Ishikawa (cell line): ENCODE data around the gene VGF.

Experiments used
- CEBPB ChIP-seq: IDR thresholded peaks from 2 replicates; pipeline ENCODE4 v1.6.1; 2012
- CREB1 ChIP-seq: IDR thresholded peaks from 2 replicates; pipeline ENCODE4 v1.6.1; 2012; ENCODE audit warnings: low read depth
- EGR1 ChIP-seq: IDR thresholded peaks from 2 replicates; pipeline ENCODE4 v1.6.1; 2012
- EP300 ChIP-seq: IDR thresholded peaks from 2 replicates; pipeline ENCODE4 v1.6.1; 2012; ENCODE audit warnings: borderline replicate concordance
- FOXM1 ChIP-seq: IDR thresholded peaks from 2 replicates; pipeline ENCODE4 v1.6.1; 2012; ENCODE audit warnings: low read depth, borderline replicate concordance
- NFIC ChIP-seq: IDR thresholded peaks from 2 replicates; pipeline ENCODE4 v1.6.1; 2012
- RAD21 ChIP-seq: IDR thresholded peaks from 2 replicates; pipeline ENCODE4 v1.6.1; 2012; ENCODE audit warnings: low read depth
- TAF1 ChIP-seq: IDR thresholded peaks from 2 replicates; pipeline ENCODE4 v1.6.1; 2012; ENCODE audit warnings: low read depth, mild to moderate bottlenecking
- TCF12 ChIP-seq: IDR thresholded peaks from 2 replicates; pipeline ENCODE4 v1.6.1; 2012; ENCODE audit warnings: low read depth
- TEAD4 ChIP-seq: IDR thresholded peaks from 2 replicates; pipeline ENCODE4 v1.6.1; 2012
- YY1 ChIP-seq: IDR thresholded peaks from 2 replicates; pipeline ENCODE4 v1.6.1; 2012; ENCODE audit warnings: low read depth
- ZBTB7A ChIP-seq: IDR thresholded peaks from 2 replicates; pipeline ENCODE4 v1.6.1; 2012; ENCODE audit warnings: low read depth
- TF ChIP-seq, protein P1 (sequence below): IDR thresholded peaks from 2 replicates; pipeline ENCODE4 v1.6.1; 2012; ENCODE audit warnings: low read depth, mild to moderate bottlenecking
- TF ChIP-seq, protein P2 (sequence below): IDR thresholded peaks from 2 replicates; pipeline ENCODE4 v1.6.1; 2012
- TF ChIP-seq, protein P3 (sequence below): IDR thresholded peaks from 2 replicates; pipeline ENCODE4 v1.6.1; 2012

Gene VGF

DNA sequence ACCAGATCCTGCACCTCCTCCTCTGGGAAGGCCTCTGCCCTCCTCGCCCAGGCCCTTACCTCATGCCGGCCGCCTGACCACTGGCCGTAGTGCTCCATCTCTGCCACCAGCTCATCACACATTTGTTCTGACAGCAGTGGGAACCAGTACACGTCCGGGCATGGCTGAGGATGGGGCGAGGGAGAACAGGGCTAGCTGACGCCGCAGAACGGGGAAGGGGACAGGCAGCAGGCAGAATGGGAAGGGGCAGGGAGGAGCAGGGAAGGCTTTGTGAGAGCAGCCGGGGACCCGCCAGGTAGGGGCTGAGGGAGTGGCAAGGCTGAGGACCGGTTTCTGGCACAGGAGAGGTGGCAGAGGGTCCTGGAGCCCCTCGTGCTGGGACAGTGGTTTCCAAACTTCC lies 43.4 kb upstream of the VGF start:
- no peak for TF ChIP-seq RAD21
- TF ChIP-seq NFIC, result no peak
- no peak for TF ChIP-seq FOXM1
- TF ChIP-seq, protein P1, sequence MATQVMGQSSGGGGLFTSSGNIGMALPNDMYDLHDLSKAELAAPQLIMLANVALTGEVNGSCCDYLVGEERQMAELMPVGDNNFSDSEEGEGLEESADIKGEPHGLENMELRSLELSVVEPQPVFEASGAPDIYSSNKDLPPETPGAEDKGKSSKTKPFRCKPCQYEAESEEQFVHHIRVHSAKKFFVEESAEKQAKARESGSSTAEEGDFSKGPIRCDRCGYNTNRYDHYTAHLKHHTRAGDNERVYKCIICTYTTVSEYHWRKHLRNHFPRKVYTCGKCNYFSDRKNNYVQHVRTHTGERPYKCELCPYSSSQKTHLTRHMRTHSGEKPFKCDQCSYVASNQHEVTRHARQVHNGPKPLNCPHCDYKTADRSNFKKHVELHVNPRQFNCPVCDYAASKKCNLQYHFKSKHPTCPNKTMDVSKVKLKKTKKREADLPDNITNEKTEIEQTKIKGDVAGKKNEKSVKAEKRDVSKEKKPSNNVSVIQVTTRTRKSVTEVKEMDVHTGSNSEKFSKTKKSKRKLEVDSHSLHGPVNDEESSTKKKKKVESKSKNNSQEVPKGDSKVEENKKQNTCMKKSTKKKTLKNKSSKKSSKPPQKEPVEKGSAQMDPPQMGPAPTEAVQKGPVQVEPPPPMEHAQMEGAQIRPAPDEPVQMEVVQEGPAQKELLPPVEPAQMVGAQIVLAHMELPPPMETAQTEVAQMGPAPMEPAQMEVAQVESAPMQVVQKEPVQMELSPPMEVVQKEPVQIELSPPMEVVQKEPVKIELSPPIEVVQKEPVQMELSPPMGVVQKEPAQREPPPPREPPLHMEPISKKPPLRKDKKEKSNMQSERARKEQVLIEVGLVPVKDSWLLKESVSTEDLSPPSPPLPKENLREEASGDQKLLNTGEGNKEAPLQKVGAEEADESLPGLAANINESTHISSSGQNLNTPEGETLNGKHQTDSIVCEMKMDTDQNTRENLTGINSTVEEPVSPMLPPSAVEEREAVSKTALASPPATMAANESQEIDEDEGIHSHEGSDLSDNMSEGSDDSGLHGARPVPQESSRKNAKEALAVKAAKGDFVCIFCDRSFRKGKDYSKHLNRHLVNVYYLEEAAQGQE, result no peak

DNA sequence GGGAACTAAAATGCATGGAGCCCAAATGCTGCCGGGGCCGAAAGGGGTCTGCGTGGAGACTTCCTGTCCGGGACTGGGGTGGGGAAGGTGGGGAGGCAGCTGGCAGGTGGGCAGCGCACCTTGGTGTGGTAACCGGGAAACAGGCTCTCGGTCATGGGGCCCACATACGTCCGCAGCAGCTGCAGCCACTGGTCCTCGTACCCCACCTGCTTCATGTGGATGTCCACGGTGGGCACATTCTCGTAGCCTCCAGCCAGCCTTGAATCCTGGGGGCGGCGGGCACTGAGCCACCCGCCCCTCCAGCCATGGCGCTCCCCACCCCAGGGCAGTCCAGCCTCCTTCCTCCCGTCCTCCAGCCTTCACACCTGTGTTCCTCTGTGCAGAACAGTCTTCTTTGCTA lies 42.1 kb upstream of the VGF start:
- TF ChIP-seq, protein P2, sequence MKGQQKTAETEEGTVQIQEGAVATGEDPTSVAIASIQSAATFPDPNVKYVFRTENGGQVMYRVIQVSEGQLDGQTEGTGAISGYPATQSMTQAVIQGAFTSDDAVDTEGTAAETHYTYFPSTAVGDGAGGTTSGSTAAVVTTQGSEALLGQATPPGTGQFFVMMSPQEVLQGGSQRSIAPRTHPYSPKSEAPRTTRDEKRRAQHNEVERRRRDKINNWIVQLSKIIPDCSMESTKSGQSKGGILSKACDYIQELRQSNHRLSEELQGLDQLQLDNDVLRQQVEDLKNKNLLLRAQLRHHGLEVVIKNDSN, result no peak
- no peak for TF ChIP-seq EGR1
- TF ChIP-seq TEAD4, result no peak
- TF ChIP-seq TCF12, result no peak
- TF ChIP-seq, protein P3, sequence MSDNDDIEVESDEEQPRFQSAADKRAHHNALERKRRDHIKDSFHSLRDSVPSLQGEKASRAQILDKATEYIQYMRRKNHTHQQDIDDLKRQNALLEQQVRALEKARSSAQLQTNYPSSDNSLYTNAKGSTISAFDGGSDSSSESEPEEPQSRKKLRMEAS, result no peak
- no peak for TF ChIP-seq CEBPB

DNA sequence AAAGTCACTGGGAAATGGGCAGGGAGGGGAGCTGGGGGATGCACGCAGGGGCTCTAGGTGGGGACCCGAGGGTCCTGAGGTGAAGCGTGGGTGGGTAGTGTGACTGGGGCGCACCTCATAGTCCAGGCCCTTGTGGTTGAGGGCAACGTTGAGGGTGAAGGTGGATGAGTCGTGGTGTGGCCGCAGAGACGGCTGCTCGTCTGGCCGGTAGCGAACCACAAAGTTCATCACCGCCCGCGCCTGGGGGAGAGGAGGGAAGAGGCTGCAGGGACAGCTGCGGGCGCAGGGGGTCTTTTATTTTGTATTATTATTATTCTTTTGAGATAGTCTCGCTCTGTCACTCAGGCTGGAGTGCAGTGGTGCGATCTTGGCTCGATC lies 41.3 kb upstream of the VGF start:
- TF ChIP-seq EP300 (no peak), TAF1 (no peak), CREB1 (no peak), TEAD4 (no peak), RAD21 (no peak), CEBPB (no peak), FOXM1 (no peak)
- TF ChIP-seq, protein P3, result no peak
- TF ChIP-seq, protein P2, result no peak

DNA sequence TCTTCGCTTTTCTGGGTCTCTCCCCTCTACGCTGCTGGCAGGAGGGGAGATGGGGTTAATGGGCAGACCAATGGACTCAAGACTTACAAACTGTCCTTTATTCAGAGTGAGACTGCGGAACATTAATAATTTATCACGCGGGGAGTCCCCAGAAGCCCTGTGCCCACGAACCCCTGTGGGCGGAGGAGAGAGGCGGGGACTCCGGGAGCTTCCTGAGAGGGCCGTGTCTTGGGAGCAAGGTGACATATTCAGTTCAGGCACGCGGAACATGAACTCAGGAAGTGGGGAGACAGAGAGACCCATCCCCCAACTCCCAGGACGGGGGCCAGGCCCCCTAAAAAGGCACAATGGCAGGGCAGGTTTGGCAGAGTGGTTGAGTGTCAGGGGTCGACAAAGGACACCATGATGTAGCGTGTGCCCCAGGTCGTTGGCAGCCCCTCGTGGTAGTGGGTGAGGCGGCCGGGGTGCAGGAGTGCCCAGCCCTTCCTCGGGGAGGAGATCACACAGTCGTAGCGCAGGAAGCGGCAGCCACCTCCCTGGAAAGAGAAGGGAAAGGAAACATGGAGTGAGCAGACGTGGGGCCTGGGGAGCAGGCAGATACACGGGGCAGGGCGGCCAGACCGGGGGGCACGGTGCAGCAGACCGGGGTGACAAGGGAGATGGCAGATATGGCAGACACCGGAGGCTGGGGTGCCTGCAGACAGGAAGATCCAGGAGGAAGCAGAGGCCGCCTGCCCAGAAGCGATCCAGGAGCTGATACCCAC lies 40.7 kb upstream of the VGF start:
- TF ChIP-seq FOXM1 (no peak), TAF1 (no peak), TEAD4 (no peak), EGR1 (no peak)

DNA sequence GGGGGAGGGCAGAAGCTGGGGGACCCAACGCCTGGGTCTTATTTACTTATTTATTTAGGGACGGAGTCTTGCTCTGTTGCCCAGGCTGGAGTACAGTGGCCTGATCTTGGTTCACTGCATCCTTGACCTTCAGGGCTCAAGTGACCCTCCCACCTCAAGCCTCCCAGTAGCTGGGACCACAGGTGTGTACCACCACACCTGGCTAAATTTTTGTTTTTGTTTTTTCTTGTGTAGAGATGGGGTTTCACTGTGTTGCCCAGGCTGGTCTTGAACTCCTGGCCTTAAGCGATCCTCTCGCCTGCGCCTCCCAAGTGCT lies 37.2 kb upstream of the VGF start:
- TF ChIP-seq YY1, result no peak
- no peak for TF ChIP-seq TAF1
- no peak for TF ChIP-seq FOXM1

DNA sequence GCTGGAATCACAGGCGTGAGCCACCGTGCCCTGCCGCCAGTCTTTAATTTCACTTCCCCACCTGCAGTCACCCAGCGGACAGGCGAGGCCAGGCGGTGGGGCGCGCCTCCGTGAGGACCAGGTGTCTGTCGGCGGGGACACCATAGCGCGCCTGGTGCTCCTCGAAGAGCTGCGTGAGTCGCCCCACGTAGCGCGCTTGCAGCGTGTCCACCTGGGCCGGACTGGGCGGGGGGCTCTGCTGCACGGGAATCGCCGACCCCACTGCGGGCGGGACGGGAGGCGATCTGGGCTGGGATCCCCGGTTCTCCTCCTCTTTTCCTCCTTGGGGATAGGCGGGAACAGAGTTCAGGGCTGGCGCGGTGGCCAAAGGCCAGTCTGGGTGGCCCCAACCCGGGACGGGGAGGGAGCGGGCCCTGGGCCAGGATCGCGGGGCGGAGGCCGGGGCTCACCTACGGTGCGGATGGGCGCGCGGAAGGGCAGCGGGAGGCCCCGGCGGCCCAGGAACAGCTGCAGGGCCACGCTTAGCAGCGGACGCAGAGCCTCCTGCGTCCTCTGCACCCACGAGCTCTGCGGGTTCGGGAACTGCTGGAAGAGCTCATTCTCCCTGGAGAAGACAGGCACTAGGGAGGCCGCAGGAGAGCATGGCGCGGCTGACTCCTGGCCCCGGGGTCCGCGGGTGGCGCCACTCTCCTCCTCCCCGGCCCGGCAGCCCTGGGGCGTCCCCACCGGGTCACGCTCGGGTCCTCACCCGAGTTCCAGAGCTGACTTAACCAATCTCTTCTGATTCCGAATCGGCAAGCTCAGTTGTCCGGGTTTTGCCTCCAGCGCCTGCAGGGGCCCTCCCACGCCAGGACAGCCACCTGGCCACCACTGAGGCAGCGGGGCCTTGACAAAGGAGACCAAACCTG lies 36.6 kb upstream of the VGF start:
- TF ChIP-seq, protein P3, result no peak
- TF ChIP-seq NFIC, result no peak
- TF ChIP-seq, protein P2, result no peak
- no peak for TF ChIP-seq YY1
- TF ChIP-seq ZBTB7A, result no peak
- TF ChIP-seq TAF1, result no peak
- TF ChIP-seq FOXM1, result no peak
- TF ChIP-seq CEBPB, result no peak

DNA sequence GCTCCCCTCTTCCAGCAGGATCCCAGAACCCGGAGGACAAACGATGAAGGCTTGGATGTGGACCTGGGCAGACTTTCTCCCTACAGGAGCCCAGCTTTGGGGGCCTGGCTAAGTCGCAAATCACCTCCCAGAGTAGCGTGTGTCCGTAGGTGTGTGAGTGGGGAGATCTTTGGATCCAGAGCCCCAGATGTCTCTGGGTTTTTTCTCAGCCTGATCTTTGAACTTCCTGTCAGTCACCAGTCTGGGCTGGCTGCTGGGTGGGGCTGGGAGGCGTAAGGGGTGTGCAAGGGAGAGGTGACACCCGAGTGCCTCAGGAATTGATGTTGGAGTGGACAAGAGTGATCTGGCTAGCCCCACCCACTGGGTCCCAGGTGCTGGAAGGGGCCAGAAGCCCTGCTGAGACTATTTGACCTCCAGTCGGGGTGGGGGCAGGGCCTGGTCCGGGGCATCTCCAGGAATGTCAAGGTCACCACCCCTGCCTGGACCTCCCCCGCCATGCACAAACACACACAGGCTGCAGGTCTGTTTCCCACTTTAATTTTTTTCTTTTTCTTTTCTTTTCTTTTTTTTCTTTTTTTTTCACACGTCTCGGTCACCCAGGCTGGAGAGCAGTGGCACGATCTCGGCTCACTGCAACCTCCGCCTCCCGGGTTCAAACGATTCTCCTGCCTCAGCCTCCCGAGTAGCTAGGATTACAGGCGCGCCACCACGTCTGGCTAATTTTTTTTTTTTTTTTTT lies 35.7 kb upstream of the VGF start, which contains the start of gene MOGAT3:
MOGAT3 (minus strand) TSS at position 175 of the 738 bp plus-strand sequence. CDS start 182 bp downstream, outside the sequence.
- TF ChIP-seq EP300, result no peak
- TF ChIP-seq ZBTB7A, result no peak
- no peak for TF ChIP-seq CREB1
- TF ChIP-seq EGR1, result no peak
- no peak for TF ChIP-seq TCF12
- TF ChIP-seq, protein P2, result no peak
- no peak for TF ChIP-seq TAF1
- TF ChIP-seq NFIC, result no peak
- TF ChIP-seq CEBPB, result no peak
- TF ChIP-seq, protein P3, result no peak
- TF ChIP-seq, protein P1, result no peak
- no peak for TF ChIP-seq YY1
- no peak for TF ChIP-seq FOXM1
- no peak for TF ChIP-seq TEAD4
- TF ChIP-seq RAD21, result no peak
